H9 (cell line): ENCODE data around the gene RPS16. TPM values are rescaled to one million over a fixed set of nuclear protein-coding genes. Genes with fewer than 3 reads are reported as not detected.

Experiments
- DNase-seq: peaks from one replicate; pipeline ENCODE4 v3.0.0-alpha.2; 2017
- H2AFZ ChIP-seq: one replicate; pipeline ENCODE4 v1.6.1; 2013; ENCODE audit warnings: mild to moderate bottlenecking, low read length, control low read depth, moderate library complexity
- H2AK5ac ChIP-seq: 2 replicates; pipeline ENCODE4 v1.6.1; 2013; ENCODE audit warnings: low read length, control low read depth, mixed read lengths; ENCODE audit not compliant: insufficient read length
- H2BK120ac ChIP-seq: one replicate; pipeline ENCODE4 v1.6.1; 2013; ENCODE audit warnings: low read depth, mild to moderate bottlenecking, low read length, control low read depth, inconsistent platforms; ENCODE audit not compliant: poor library complexity, severe bottlenecking
- H2BK12ac ChIP-seq: 2 replicates; pipeline ENCODE4 v1.6.1; 2013; ENCODE audit warnings: low read length, control low read depth, mixed read lengths, low read depth; ENCODE audit not compliant: insufficient read length
- H2BK15ac ChIP-seq: 2 replicates; pipeline ENCODE4 v1.6.1; 2013; ENCODE audit warnings: low read depth, low read length, control low read depth
- H2BK20ac ChIP-seq: one replicate; pipeline ENCODE4 v1.6.1; 2013; ENCODE audit warnings: low read depth, mild to moderate bottlenecking, low read length, control low read depth, inconsistent platforms; ENCODE audit not compliant: poor library complexity, severe bottlenecking
- H2BK5ac ChIP-seq: 2 replicates; pipeline ENCODE4 v1.6.1; 2013; ENCODE audit warnings: low read length, control low read depth, mixed read lengths; ENCODE audit not compliant: insufficient read length
- H3K14ac ChIP-seq: 2 replicates; pipeline ENCODE4 v1.6.1; 2013; ENCODE audit warnings: low read length, control low read depth; ENCODE audit not compliant: insufficient read depth
- H3K18ac ChIP-seq: 2 replicates; pipeline ENCODE4 v1.6.1; 2013; ENCODE audit warnings: low read depth, mild to moderate bottlenecking, mixed read lengths, low read length, control low read depth; ENCODE audit not compliant: insufficient read length
- H3K23ac ChIP-seq: 2 replicates; pipeline ENCODE4 v1.6.1; 2013; ENCODE audit warnings: low read length, control low read depth, mixed read lengths, low read depth; ENCODE audit not compliant: insufficient read length
- H3K23me2 ChIP-seq: 2 replicates; pipeline ENCODE4 v1.6.1; 2013; ENCODE audit warnings: low read depth, mild to moderate bottlenecking, mixed read lengths, low read length, control low read depth; ENCODE audit not compliant: insufficient read length, poor library complexity, severe bottlenecking
- H3K27ac ChIP-seq: 2 replicates; pipeline ENCODE4 v1.5.1; 2013; ENCODE audit warnings: low read length, control low read depth, mixed read lengths, low read depth; ENCODE audit not compliant: insufficient read length
- H3K27me3 ChIP-seq: 2 replicates; pipeline ENCODE4 v1.6.1; 2013; ENCODE audit warnings: low read length, control low read depth, inconsistent platforms; ENCODE audit not compliant: insufficient read depth
- H3K4ac ChIP-seq: 2 replicates; pipeline ENCODE4 v1.6.1; 2013; ENCODE audit warnings: low read depth, mild to moderate bottlenecking, control low read depth, inconsistent platforms, low read length, moderate library complexity
- H3K4me1 ChIP-seq: 2 replicates; pipeline ENCODE4 v1.6.1; 2013; ENCODE audit warnings: low read length, control low read depth, inconsistent platforms; ENCODE audit not compliant: insufficient read depth
- H3K4me2 ChIP-seq: 2 replicates; pipeline ENCODE4 v1.6.1; 2013; ENCODE audit warnings: low read length, control low read depth, mixed read lengths; ENCODE audit not compliant: insufficient read length, insufficient read depth
- H3K56ac ChIP-seq: 2 replicates; pipeline ENCODE4 v1.6.1; 2013; ENCODE audit warnings: low read depth, mild to moderate bottlenecking, mixed read lengths, low read length, control low read depth; ENCODE audit not compliant: insufficient read length
- H3K79me1 ChIP-seq: 2 replicates; pipeline ENCODE4 v1.6.1; 2013; ENCODE audit warnings: low read depth, mild to moderate bottlenecking, moderate library complexity, low read length, control low read depth, inconsistent platforms; ENCODE audit not compliant: insufficient read depth, poor library complexity, severe bottlenecking
- H3K79me2 ChIP-seq: 2 replicates; pipeline ENCODE4 v1.6.1; 2013; ENCODE audit warnings: low read length, control low read depth, inconsistent platforms; ENCODE audit not compliant: insufficient read depth
- H3K9ac ChIP-seq: 2 replicates; pipeline ENCODE4 v1.6.1; 2013; ENCODE audit warnings: low read length, control low read depth, mixed read lengths; ENCODE audit not compliant: insufficient read length; ENCODE audit errors: extremely low read depth
- H3K9me3 ChIP-seq: one replicate; pipeline ENCODE4 v1.6.1; 2013; ENCODE audit warnings: low read depth, low read length, inconsistent platforms; ENCODE audit not compliant: control insufficient read depth
- H3T11ph ChIP-seq: one replicate; pipeline ENCODE4 v1.6.1; 2013; ENCODE audit warnings: mild to moderate bottlenecking, low read length, control low read depth, inconsistent platforms
- H4K20me1 ChIP-seq: one replicate; pipeline ENCODE4 v1.6.1; 2013; ENCODE audit not compliant: control insufficient read depth, insufficient read length, insufficient read depth
- H4K5ac ChIP-seq: 2 replicates; pipeline ENCODE4 v1.6.1; 2013; ENCODE audit warnings: low read depth, mild to moderate bottlenecking, mixed read lengths, low read length, control low read depth; ENCODE audit not compliant: insufficient read length
- H4K8ac ChIP-seq: replicated peaks from 2 replicates; pipeline ENCODE4 v1.6.1; 2013; ENCODE audit warnings: low read length, control low read depth, mixed read lengths, low read depth; ENCODE audit not compliant: insufficient read length
- H4K91ac ChIP-seq: 2 replicates; pipeline ENCODE4 v1.6.1; 2013; ENCODE audit warnings: low read depth, mild to moderate bottlenecking, moderate library complexity, mixed read lengths, low read length, control low read depth; ENCODE audit not compliant: insufficient read length
- H3K27ac Mint-ChIP-seq, 3 experiments: 2 replicates in 2 of 3; 3 replicates in 1 of 3; pipeline ENCODE4 v1.8.0; 2020 to 2021; ENCODE audit warnings: mixed read lengths in 3 of 3, mild to moderate bottlenecking in 1 of 3, moderate library complexity in 1 of 3
- H3K27me3 Mint-ChIP-seq: 2 replicates; pipeline ENCODE4 v1.8.0; 2021; ENCODE audit warnings: low read depth, mild to moderate bottlenecking, moderate library complexity, mixed read lengths
- H3K36me3 Mint-ChIP-seq, 3 experiments: 2 replicates in 2 of 3; 3 replicates in 1 of 3; pipeline ENCODE4 v1.8.0; 2020 to 2021; ENCODE audit warnings: low read depth in 3 of 3, mixed read lengths in 3 of 3; ENCODE audit not compliant: insufficient read depth in 1 of 3
- H3K4me1 Mint-ChIP-seq, 2 experiments: 2 replicates each; pipeline ENCODE4 v1.8.0; 2020; ENCODE audit warnings: mixed read lengths in 2 of 2
- H3K4me3 Mint-ChIP-seq, 2 experiments: 2 replicates in 1 of 2; 3 replicates in 1 of 2; pipeline ENCODE4 v1.8.0; 2020 to 2021; ENCODE audit warnings: mild to moderate bottlenecking in 2 of 2, mixed read lengths in 2 of 2, moderate library complexity in 1 of 2
- H3K9me3 Mint-ChIP-seq, 2 experiments: 2 replicates in 1 of 2; 3 replicates in 1 of 2; pipeline ENCODE4 v1.8.0; 2020; ENCODE audit warnings: mild to moderate bottlenecking in 2 of 2, mixed read lengths in 2 of 2, moderate library complexity in 1 of 2
- CTCF ChIP-seq: fragments of 200-600 bp; sonication (generic); conservative IDR thresholded peaks from 3 replicates; pipeline ENCODE4 v1.8.0; 2021; ENCODE audit warnings: antibody characterized with exemption, mild to moderate bottlenecking
- WGBS: extraction: QIAGEN DNeasy Blood & Tissue Kit; methylation state at CpG from one replicate; pipeline ENCODE4 v1.1.7; 2013; ENCODE audit warnings: missing lambda C conversion rate, low lambda C conversion rate, mixed read lengths; ENCODE audit not compliant: insufficient read length; ENCODE audit errors: extremely low coverage; 5-methylcytosine and 5-hydroxymethylcytosine counted together
- total RNA-seq: library from RNA; stranded (reverse); gene quantifications from 2 replicates; pipeline ENCODE4 v1.2.1, GENCODE V29; 2021

RPS16 gene
- total RNA-seq, 1 experiment from 2014 or later = 2,711 TPM

- H3K18ac ChIP-seq = no peak overlapping the region
- no peak overlapping the region for H2BK12ac ChIP-seq
- peak overlapping the region; percentile 89; the same call in 1 of the 2 replicates for H3K14ac ChIP-seq
- peak overlapping the region; percentile 83 for H3K9ac ChIP-seq
- WGBS = no CpG with 5 or more reads among the region's 14 CpGs
- Mint-ChIP-seq H3K27ac (peak overlapping the region; percentile 67 to 98 (median 87); a peak in 4 of 7 replicates), H3K27me3 (peaks cover 1% of the 10 kb centered on the region; the same call in 1 of the 2 replicates), H3K9me3 (no peaks in the 10 kb centered on the region; a peak in 1 of 5 replicates), H3K36me3 (peaks cover 8 to 13% (median 11%) of the 10 kb centered on the region in 3 experiments), H3K4me3 (peak overlapping the region; percentile 83 to 92), H3K4me1 (peaks cover 37 to 51% of the 10 kb centered on the region in 2 experiments)
- H2BK20ac ChIP-seq = no peak overlapping the region
- peaks cover 2% of the 10 kb centered on the region for H4K20me1 ChIP-seq
- H3K23me2 ChIP-seq = peaks cover 27% of the 10 kb centered on the region
- peak overlapping the region; percentile 74 for H3K4me2 ChIP-seq
- no peak for TF ChIP-seq CTCF
- no peak overlapping the region for H2BK15ac ChIP-seq
- no peak overlapping the region for H3K4ac ChIP-seq
- H2AK5ac ChIP-seq = no peak overlapping the region
- peaks cover 3% of the 10 kb centered on the region; the same call in 1 of the 2 replicates for H3K79me2 ChIP-seq
- no peak overlapping the region for H4K91ac ChIP-seq
- H4K8ac ChIP-seq = no peak overlapping the region
- H3K79me1 ChIP-seq = no peaks in the 10 kb centered on the region
- no peak overlapping the region for H3K56ac ChIP-seq
- H3K23ac ChIP-seq = no peak overlapping the region
- no peak overlapping the region for H3K27ac ChIP-seq
- H3K27me3 ChIP-seq = no peaks in the 10 kb centered on the region
- no peak overlapping the region for H4K5ac ChIP-seq
- H2AFZ ChIP-seq = no peak overlapping the region
- no peak for DNase-seq
- no peak overlapping the region for H2BK120ac ChIP-seq
- peaks cover 6% of the 10 kb centered on the region; the same call in 1 of the 2 replicates for H3K4me1 ChIP-seq
- no peak overlapping the region for H3T11ph ChIP-seq
- H3K9me3 ChIP-seq = no peaks in the 10 kb centered on the region
- H2BK5ac ChIP-seq = no peak overlapping the region
Measured at GRCh38 chr19:39407410-39407659, 28.4 kb downstream of the RPS16 start.
